ENCODE data around the gene CAMLG.
"Not testable (repeated sequence)": the region's sequence is repeated elsewhere in the genome, so short reads cannot be mapped to it uniquely, and the experiment has no call there.

The CAMLG gene

DNA sequence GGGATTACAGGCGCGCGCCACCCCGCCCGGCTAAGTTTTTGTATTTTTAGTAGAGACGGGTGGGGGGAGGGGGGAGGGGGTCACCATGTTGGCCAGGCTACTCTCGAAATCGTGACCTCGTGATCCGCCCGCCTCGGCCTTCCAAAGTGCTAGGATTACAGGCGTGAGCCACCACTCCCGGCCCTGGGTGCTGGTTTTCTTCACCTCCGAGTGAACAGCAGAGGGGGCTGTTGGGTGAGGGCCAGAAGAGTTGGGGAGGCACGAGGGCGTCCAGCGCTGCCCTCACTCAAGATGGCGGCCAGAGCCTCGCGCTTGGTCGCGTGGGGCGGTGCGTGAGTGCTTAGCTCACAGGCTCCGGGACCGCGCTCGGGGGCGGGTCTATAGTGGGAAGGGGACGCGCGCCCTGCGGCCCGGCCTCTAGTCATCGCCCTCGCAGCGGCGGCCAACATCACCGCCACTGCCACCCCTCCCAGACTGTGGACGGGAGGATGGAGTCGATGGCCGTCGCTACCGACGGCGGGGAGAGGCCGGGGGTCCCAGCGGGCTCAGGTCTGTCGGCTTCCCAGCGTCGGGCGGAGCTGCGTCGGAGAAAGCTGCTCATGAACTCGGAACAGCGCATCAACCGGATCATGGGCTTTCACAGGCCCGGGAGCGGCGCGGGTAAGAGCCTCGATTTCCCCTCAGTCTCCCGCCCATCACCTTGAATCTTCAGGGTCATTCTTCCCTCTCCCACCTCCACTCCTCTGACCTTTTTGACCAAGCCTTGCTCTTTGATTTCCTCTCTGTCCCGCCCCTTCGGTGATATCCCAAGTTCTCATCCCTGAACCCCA, at the start of gene CAMLG:
TSS of gene CAMLG (plus strand) at position 416 of the 830 bp plus-strand sequence. CDS start at position 489, 73 bp downstream.
- DNase-seq, result peak; percentile 98

GRCh38 chr5:134690144-134690543, 48.2 kb upstream of the CAMLG start:
- not testable (repeated sequence) for DNase-seq

DNA sequence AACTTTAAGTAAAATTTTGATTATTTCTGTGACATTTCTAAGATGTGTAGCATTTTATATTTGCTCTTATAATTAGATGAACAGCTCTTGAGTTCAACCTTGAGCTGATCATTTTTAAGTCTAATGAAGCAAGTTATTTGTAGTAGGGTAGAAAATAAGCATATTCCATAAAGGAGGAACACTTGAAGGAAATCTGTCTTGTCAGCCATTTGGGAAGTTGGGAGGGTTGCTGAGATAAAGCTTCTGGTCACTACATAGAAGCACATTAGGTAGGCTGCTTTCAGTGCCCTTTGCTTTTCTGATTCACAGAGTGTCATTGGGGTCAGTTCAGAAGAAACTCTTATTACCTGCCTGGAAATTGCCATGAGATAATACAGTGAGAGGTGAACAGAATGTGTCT, 45.6 kb upstream of the CAMLG start:
- no peak for DNase-seq

- no peak for DNase-seq
Observed at GRCh38 chr5:134708301-134708700, 30.0 kb upstream of the CAMLG start.

DNA sequence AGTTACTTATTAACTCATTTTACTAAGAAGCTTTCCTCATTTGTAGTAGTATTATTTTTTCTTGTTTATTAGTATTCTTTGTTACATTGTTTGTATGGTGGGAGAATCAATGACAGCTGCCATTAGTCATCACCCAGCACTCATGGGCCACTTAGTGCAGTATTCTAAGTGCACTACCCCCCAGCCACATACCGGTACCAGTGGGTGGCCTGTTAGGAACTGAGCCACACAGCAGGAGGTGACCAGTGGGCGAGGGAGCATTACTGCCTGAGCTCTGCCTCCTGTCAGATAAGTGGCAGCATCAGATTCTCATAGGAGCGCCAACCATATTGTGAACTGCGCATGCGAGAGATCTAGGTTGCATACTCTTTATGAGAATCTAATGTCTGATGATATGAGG, 24.2 kb upstream of the CAMLG start:
- no peak for DNase-seq

DNA sequence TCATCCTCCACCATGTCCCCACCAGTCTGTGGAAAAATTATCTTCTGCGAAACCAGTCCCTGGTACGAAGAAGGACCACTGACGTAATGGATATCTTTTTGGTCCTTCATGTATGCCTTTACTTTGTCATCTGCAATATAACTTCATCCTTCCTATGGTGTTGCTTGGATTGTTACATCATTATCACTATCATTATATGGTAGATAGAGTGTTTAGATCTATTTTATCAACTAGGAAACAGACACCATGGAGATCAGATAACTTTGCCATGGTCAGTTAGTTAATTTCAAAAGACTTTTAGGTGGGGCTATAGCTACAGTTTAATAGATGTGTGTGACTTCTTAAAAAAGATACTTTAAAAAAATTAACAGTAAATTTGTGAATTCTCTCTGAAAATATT, 23.8 kb upstream of the CAMLG start:
- no peak for DNase-seq

GRCh38 chr5:134715466-134715865, 22.9 kb upstream of the CAMLG start:
- DNase-seq, result not testable (repeated sequence)

DNA sequence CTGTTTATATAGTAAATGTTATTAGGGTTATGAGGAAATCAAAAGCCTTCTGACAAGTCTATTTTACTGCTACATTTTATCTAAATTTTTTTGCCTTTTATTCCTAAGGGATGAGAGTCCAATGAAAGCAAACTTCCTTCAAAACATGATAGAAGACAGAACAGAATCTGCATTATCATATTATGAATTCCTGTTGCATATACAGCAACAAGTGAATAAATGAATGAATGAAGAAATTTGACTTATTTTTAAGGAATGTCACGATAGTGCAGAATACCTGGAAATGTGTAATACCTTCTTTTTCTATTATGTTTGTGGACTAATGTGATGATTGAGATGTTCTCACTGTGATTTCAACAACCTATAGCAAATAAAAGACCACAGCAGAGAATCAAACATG, 13.5 kb upstream of the CAMLG start:
- DNase-seq, result no peak

DNA sequence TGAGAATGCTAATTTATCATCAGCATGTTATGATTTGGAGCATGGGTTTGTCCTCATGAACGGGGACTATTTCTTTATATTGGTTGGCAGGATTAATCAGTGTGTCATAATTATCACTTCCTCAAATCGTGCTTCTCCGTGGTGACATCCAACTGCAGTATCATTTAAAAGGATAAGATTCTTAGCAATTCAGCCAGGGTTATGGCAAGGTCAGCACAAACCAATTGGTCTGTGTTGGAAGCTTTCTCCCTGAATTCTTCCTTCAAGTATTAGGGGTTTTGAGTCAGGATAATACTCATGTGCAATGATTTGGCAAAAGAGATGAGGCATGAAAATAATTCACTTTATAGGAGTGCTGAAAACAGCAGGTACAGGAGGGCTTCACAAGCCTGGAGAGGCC, 5.5 kb upstream of the CAMLG start:
- no peak for DNase-seq

- no peak for DNase-seq
Observed at GRCh38 chr5:134735243-134735642, 3.1 kb upstream of the CAMLG start.

DNA sequence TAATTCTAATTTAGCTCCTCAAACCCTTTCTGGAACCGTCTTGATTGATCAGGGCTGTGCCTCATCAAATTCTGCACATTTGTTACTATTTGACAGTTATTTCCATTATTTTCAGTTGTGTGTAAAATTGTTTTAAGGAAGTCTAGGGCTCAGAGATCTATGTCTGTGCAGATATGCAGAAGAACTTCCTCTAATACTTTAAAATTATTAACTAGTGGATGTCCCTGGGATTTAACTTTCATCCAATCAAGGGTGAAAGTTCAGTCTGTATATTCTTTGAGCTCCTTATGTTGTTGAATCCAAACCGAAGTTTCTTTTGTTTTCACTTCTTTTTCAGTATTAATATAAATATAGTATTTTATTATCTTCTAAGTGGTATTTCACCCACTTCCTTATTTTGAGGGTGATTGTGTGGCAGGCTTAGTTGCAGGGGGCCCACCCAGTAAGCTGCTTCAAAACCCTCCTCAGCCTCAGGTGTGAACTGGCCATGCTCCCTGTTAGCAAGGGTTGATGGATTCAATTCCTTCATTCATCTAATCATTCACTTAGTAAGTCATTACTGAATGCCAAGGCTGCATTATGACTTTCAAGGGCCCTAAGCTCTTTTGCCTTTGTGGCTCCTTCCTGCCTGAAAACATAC, 2.1 kb upstream of the CAMLG start:
- no peak for DNase-seq

GRCh38 chr5:134738963-134739661, 764 bp downstream of the CAMLG start:
- peak; percentile 37 for DNase-seq

DNA sequence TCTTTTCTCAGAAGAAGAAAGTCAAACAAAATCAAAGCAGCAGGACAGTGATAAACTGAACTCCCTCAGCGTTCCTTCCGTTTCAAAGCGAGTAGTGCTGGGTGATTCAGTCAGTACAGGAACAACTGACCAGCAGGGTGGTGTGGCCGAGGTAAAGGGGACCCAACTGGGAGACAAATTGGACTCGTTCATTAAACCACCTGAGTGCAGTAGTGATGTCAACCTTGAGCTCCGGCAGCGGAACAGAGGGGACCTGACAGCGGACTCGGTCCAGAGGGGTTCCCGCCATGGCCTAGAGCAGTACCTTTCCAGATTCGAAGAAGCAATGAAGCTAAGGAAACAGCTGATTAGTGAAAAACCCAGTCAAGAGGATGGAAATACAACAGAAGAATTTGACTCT, 2.7 kb downstream of the CAMLG start:
- DNase-seq, result no peak

GRCh38 chr5:134742134-134742533, 3.8 kb downstream of the CAMLG start:
- no peak for DNase-seq

DNA sequence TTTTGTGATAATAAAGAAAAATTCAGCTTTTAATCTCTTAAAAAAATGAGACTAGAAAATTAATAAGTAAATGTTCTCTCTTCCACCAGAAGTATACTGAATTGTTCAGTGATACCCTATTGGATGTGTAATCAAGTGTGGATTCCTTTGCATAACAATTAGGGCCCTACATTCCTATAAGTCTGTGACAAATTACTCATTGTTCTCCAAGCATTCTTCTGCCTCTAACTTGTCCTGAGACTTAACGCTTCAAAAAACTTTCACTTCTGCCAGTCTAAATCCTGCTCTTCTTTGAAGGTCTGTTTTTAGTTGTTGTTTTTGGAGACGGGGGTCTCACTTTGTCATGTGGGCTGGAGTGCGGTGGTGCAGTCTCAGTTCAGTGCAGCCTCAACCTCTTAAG, 11.1 kb downstream of the CAMLG start:
- DNase-seq, result no peak

GRCh38 chr5:134758176-134758503, 19.8 kb downstream of the CAMLG start:
- DNase-seq, result no peak

- peak; percentile 96 for DNase-seq
Observed at GRCh38 chr5:134758504-134759341, 20.4 kb downstream of the CAMLG start, which contains the start of gene DDX46. Gene DDX46, plus strand, starts transcription at chr5:134758779. Its CDS starts 160 bp downstream, at chr5:134758939.

- not testable (repeated sequence) for DNase-seq
Observed at GRCh38 chr5:134767528-134768291, 29.4 kb downstream of the CAMLG start.

DNA sequence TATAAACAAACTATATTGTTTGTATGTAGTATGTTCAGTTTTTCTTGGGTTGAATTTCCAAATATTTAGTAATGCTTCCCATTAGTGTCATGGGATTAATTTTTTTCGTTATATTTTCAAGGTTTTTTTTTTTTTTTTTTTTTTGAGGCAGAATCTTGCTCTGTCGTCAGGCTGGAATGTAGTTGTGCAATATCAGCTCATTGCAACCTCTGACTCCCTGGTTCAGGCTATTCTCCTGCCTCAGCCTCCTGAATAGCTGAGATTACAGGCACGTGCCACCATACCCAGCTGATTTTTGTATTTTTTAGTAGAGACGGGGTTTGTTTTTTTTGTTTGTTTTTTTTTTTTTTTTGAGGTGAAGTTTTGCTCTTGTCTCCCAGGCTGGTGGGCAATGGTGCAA, 30.9 kb downstream of the CAMLG start:
- DNase-seq, result no peak

DNA sequence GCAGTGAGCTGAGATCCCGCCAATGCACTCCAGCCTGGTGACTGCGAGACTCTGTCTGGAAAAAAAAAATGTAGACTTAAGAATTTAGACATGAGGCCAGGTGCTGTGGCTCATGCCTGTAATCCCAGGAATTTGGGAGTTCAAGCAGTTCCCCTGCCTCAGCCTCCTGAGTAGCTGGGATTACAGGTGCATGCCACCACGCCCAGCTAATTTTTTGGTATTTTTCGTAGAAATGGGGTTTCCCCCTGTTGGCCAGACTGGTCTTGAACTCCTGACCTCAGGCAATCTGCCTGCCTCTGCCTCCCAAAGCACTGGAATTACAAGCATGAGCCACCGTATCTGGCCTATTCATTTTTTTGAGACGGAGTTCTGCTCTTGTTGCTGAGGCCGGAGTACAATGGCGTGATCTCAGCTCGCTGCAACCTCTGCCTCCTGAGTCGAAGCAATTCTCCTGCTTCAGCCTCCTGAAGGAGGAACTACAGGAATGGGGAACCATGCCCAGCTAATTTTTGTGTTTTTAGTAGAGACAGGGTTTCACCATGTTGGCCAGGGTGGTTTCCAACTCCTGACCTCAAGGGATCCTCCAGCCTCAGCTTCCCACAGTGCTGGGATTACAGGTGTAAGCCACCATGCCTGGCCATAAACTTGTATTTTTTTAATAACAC, 34.2 kb downstream of the CAMLG start:
- no peak for DNase-seq

- no peak for DNase-seq
Observed at GRCh38 chr5:134777366-134777765, 39.0 kb downstream of the CAMLG start.

Data from activated naive CD4-positive, alpha-beta T cell treated with Interleukin-2 at 50 U/mL for 16 hours (primary cell).